ENCODE measurements around the gene SHROOM1. TPM values are rescaled to one million over a fixed set of nuclear protein-coding genes. Genes with fewer than 3 reads are reported as not detected.

SHROOM1 gene
- total RNA-seq, 1 donor from 2014 or later, result 5.1 TPM

DNA sequence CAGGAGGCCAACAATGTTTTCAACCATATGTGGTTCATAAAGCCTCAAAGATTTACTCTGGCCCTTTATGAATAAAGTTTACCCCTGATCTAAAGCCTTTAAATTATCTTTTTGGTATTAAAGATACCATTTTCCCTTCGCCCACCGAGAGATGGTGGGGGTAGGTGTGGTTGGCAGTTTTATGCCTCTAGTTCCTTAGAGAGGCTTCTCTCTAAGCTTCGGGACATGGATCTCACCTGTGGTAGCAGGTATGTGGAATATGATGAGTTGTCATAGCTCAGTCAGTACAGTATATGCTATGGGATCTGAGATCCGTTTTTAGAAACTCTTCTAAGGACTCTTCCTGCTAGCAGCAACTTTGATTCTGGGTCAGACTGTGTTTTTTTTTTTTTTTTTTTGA lies 38.3 kb upstream of the SHROOM1 start:
- Mint-ChIP-seq H3K27me3 (ENCODE audit: unreplicated experiment) (peaks cover 4% of the 10 kb centered on the region), H3K4me1 (ENCODE audit: low read depth, unreplicated experiment) (peaks cover 11% of the 10 kb centered on the region), H3K9me3 (ENCODE audit: unreplicated experiment) (peaks cover 13% of the 10 kb centered on the region), H3K36me3 (ENCODE audit: unreplicated experiment) (no peaks in the 10 kb centered on the region), H3K4me3 (ENCODE audit: unreplicated experiment) (no peak overlapping the region), H3K27ac (ENCODE audit: unreplicated experiment) (no peak overlapping the region)
- no peak for DNase-seq
- TF ChIP-seq, protein P1, sequence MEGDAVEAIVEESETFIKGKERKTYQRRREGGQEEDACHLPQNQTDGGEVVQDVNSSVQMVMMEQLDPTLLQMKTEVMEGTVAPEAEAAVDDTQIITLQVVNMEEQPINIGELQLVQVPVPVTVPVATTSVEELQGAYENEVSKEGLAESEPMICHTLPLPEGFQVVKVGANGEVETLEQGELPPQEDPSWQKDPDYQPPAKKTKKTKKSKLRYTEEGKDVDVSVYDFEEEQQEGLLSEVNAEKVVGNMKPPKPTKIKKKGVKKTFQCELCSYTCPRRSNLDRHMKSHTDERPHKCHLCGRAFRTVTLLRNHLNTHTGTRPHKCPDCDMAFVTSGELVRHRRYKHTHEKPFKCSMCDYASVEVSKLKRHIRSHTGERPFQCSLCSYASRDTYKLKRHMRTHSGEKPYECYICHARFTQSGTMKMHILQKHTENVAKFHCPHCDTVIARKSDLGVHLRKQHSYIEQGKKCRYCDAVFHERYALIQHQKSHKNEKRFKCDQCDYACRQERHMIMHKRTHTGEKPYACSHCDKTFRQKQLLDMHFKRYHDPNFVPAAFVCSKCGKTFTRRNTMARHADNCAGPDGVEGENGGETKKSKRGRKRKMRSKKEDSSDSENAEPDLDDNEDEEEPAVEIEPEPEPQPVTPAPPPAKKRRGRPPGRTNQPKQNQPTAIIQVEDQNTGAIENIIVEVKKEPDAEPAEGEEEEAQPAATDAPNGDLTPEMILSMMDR (IDR thresholded peaks at IDR 0.05; ENCODE audit: partially characterized antibody, unreplicated experiment), result no peak

DNA sequence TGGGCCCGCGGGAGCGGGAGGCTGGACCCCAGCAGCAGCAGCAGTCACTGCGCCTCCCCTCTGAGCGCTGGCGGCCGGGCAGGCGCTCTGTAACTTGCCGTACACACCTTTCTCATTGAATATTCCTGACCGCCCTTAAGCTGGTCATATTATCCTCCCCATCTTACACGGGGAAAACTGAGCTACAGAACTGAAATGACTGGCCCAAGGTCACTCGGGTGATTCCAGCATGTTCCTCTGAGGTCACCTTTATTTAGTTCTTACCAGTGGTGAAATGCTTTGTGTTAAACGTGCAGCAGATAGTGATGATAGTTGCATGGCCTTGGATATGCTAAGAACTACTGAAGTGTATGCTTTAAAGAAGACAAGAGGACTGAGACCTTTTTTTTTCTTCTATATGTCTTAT lies 36.6 kb upstream of the SHROOM1 start:
- peaks cover 11% of the 10 kb centered on the region for H3K4me1 Mint-ChIP-seq (ENCODE audit: low read depth, unreplicated experiment)
- peak overlapping the region; percentile 97 for H3K27ac Mint-ChIP-seq (ENCODE audit: unreplicated experiment)
- peaks cover 8% of the 10 kb centered on the region for H3K9me3 Mint-ChIP-seq (ENCODE audit: unreplicated experiment)
- peaks cover 3% of the 10 kb centered on the region for H3K27me3 Mint-ChIP-seq (ENCODE audit: unreplicated experiment)
- TF ChIP-seq, protein P1 (IDR thresholded peaks at IDR 0.05; ENCODE audit: partially characterized antibody, unreplicated experiment), result no peak
- peak overlapping the region; percentile 96 for H3K4me3 Mint-ChIP-seq (ENCODE audit: unreplicated experiment)
- H3K36me3 Mint-ChIP-seq (ENCODE audit: unreplicated experiment), result no peaks in the 10 kb centered on the region
- no peak for DNase-seq

DNA sequence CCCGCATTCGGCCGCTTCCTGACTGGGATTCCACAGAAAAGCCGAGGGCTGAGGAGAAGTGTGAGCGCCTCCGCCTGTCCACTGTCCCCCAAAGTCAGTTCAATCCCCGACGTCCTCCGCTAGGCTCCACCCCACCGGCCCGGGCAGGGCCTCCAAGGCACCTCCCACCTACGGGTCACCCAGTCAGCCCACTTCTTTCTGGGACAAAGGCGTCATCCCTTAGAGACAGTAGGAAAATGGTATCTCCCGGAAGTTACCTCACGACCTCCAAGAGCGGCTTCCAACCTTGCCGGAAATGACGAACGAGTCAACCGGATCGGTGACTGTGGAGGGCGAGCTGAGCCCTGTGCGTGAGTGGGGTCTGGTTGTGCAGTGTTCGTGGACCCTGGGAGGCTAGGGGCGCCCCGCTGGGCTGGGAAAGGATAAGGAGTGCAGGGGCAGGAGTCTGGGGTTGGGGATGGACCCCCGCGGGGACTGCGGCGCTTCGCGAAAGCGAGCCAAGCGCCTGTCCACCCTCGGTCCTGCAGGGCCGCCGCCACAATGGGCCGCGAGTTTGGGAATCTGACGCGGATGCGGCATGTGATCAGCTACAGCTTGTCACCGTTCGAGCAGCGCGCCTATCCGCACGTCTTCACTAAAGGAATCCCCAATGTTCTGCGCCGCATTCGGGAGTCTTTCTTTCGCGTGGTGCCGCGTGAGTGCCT lies 36.0 kb upstream of the SHROOM1 start, which contains the start of the genes GDF9 and UQCRQ:
TSS of gene GDF9 (minus strand) at position 128 of the 704 bp plus-strand sequence. CDS start 1,936 bp downstream, outside the sequence.
TSS of gene UQCRQ (plus strand) at position 301 of the 704 bp plus-strand sequence. CDS start at position 541, 240 bp downstream.
- Mint-ChIP-seq H3K27ac (ENCODE audit: unreplicated experiment) (peak within 1 kb of the TSS; percentile 97), H3K27me3 (ENCODE audit: unreplicated experiment) (peaks cover 3% of the 10 kb centered on the region), H3K36me3 (ENCODE audit: unreplicated experiment) (no peaks in the 10 kb centered on the region), H3K4me1 (ENCODE audit: low read depth, unreplicated experiment) (peaks cover 11% of the 10 kb centered on the region), H3K9me3 (ENCODE audit: unreplicated experiment) (peaks cover 8% of the 10 kb centered on the region), H3K4me3 (ENCODE audit: unreplicated experiment) (peak within 1 kb of the TSS; percentile 96)
- TF ChIP-seq, protein P1 (IDR thresholded peaks at IDR 0.05; ENCODE audit: partially characterized antibody, unreplicated experiment), result no peak
- peak; percentile 93 for DNase-seq

DNA sequence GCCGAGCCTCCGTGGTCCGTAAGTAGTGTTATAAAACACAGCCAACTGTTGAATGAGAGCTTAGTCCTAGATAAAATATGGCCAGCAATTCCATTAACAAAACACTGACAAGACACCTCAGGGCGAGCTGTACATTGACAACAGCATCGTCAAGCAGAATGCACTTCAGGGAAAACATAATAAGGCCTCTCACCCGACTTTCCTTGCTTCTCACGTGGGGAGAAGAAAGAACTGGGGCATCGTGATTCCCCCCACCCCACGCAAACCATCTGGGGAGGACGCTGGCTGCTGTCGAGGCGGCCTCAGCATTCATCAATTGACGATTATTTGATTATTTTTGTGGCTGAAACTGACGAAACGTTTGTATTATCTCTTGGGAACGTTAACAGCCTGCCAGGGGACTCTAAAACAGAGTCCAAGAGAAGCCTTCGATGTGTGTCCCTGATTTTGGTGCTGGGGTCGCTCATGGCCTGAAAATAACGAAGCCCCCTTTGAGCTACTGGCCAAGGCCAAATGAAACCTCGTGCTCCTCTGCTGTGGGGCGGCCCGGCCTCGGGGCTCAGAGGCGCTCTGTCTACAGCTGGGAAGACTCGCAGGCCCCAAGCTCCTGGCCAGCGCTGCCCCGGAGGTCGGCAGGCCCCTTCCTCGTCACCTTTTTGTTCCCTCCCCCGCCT lies 35.4 kb upstream of the SHROOM1 start:
- H3K4me1 Mint-ChIP-seq (ENCODE audit: low read depth, unreplicated experiment), result peaks cover 11% of the 10 kb centered on the region
- H3K36me3 Mint-ChIP-seq (ENCODE audit: unreplicated experiment), result no peaks in the 10 kb centered on the region
- H3K27me3 Mint-ChIP-seq (ENCODE audit: unreplicated experiment), result peaks cover 3% of the 10 kb centered on the region
- TF ChIP-seq, protein P1 (IDR thresholded peaks at IDR 0.05; ENCODE audit: partially characterized antibody, unreplicated experiment), result no peak
- no peak for DNase-seq
- H3K4me3 Mint-ChIP-seq (ENCODE audit: unreplicated experiment), result peak overlapping the region; percentile 96
- H3K27ac Mint-ChIP-seq (ENCODE audit: unreplicated experiment), result peak overlapping the region; percentile 97
- peaks cover 8% of the 10 kb centered on the region for H3K9me3 Mint-ChIP-seq (ENCODE audit: unreplicated experiment)

DNA sequence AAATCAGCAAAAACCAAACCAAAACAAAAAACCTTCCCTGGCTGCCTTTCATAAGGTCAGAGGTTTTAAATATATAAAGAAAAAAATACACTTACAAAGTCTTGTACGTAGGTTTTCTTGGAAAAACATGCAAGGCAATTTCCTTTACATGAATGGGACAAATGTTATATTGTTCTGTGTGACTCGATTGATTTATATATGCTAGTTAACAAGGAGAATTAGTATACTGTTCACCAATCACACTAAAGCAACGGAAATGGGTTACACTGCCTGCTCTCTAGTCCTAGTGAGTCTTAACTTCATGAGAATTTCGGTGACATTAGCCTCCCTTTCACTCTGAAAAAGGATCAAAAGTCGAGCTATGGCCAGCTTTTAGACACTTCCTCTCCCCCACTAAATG lies 30.3 kb upstream of the SHROOM1 start:
- Mint-ChIP-seq H3K4me1 (ENCODE audit: low read depth, unreplicated experiment) (peaks cover 2% of the 10 kb centered on the region), H3K27ac (ENCODE audit: unreplicated experiment) (no peak overlapping the region), H3K36me3 (ENCODE audit: unreplicated experiment) (no peaks in the 10 kb centered on the region), H3K9me3 (ENCODE audit: unreplicated experiment) (peaks cover 5% of the 10 kb centered on the region), H3K27me3 (ENCODE audit: unreplicated experiment) (no peaks in the 10 kb centered on the region), H3K4me3 (ENCODE audit: unreplicated experiment) (no peak overlapping the region)
- no peak for DNase-seq
- TF ChIP-seq, protein P1 (IDR thresholded peaks at IDR 0.05; ENCODE audit: partially characterized antibody, unreplicated experiment), result no peak
